Muscle layer of duodenum (tissue), 2 donors: ENCODE measurements around the gene INMT.
"Not testable (repeated sequence)": the region's sequence is repeated elsewhere in the genome, so short reads cannot be mapped to it uniquely, and the experiment has no call there.

Experiments
- H3K27ac ChIP-seq: one replicate; pipeline ENCODE4 v1.7.0; 2013; ENCODE audit warnings: mild to moderate bottlenecking, low read length
- H3K27me3 ChIP-seq: one replicate; pipeline ENCODE4 v1.7.0; 2013; ENCODE audit warnings: low read depth, mild to moderate bottlenecking, control low read depth, low read length
- H3K36me3 ChIP-seq, 2 donors: one replicate each; pipeline ENCODE4 v1.7.0; 2013; ENCODE audit warnings: low read length in 2 of 2, control low read depth in 1 of 2, mild to moderate bottlenecking in 1 of 2; ENCODE audit not compliant: insufficient read depth in 2 of 2, control insufficient read depth in 1 of 2
- H3K4me1 ChIP-seq, 2 donors: one replicate each; pipeline ENCODE4 v1.7.0; 2013; ENCODE audit warnings: low read length in 2 of 2, mild to moderate bottlenecking in 2 of 2, control low read depth in 1 of 2, moderate library complexity in 1 of 2; ENCODE audit not compliant: insufficient read depth in 2 of 2, control insufficient read depth in 1 of 2
- H3K4me3 ChIP-seq, 2 donors: one replicate each; pipeline ENCODE4 v1.7.0; 2013; ENCODE audit warnings: low read length in 2 of 2, low read depth in 1 of 2, mild to moderate bottlenecking in 1 of 2
- H3K9me3 ChIP-seq, 2 donors: one replicate each; pipeline ENCODE4 v1.7.0; 2013; ENCODE audit warnings: low read length in 2 of 2, control low read depth in 1 of 2, mild to moderate bottlenecking in 1 of 2; ENCODE audit not compliant: control insufficient read depth in 1 of 2
- donor health status: healthy.

The INMT gene

GRCh38 chr7:30710669-30711068, 41.3 kb upstream of the INMT start:
- H3K27me3 ChIP-seq, result no peaks in the 10 kb centered on the region
- H3K36me3 ChIP-seq, result no peaks in the 10 kb centered on the region
- H3K27ac ChIP-seq, result no peak overlapping the region
- H3K4me3 ChIP-seq, result no peak overlapping the region
- H3K9me3 ChIP-seq, result no peaks in the 10 kb centered on the region
- peaks cover 0 to 11% of the 10 kb centered on the region in 2 donors for H3K4me1 ChIP-seq

GRCh38 chr7:30713392-30713791, 38.5 kb upstream of the INMT start:
- Histone ChIP-seq H3K4me3 (no peak overlapping the region), H3K27me3 (no peaks in the 10 kb centered on the region), H3K36me3 (no peaks in the 10 kb centered on the region), H3K27ac (no peak overlapping the region), H3K9me3 (peaks cover 3 to 4% of the 10 kb centered on the region in 2 donors), H3K4me1 (no peaks in the 10 kb centered on the region)

GRCh38 chr7:30714129-30714528, 37.8 kb upstream of the INMT start:
- Histone ChIP-seq H3K9me3 (peaks cover 3 to 7% of the 10 kb centered on the region in 2 donors), H3K27me3 (no peaks in the 10 kb centered on the region), H3K36me3 (no peaks in the 10 kb centered on the region), H3K4me3 (no peak overlapping the region), H3K27ac (no peak overlapping the region), H3K4me1 (no peaks in the 10 kb centered on the region)

- Histone ChIP-seq H3K27me3 (no peaks in the 10 kb centered on the region), H3K4me1 (no peaks in the 10 kb centered on the region), H3K9me3 (peaks cover 3 to 11% of the 10 kb centered on the region in 2 donors), H3K36me3 (no peaks in the 10 kb centered on the region), H3K4me3 (no peak overlapping the region), H3K27ac (no peak overlapping the region)
Observed at GRCh38 chr7:30717181-30717580, 34.8 kb upstream of the INMT start.

- not testable (repeated sequence) for H3K4me3 ChIP-seq, H3K4me1 ChIP-seq, H3K27me3 ChIP-seq, H3K36me3 ChIP-seq, H3K27ac ChIP-seq
- peaks cover 3 to 11% of the 10 kb centered on the region in 2 donors for H3K9me3 ChIP-seq
Observed at GRCh38 chr7:30719434-30719833, 32.5 kb upstream of the INMT start.

- Histone ChIP-seq H3K4me3 (no peak overlapping the region), H3K4me1 (no peaks in the 10 kb centered on the region), H3K9me3 (peaks cover 3 to 11% of the 10 kb centered on the region in 2 donors), H3K27me3 (no peaks in the 10 kb centered on the region), H3K27ac (no peak overlapping the region), H3K36me3 (no peaks in the 10 kb centered on the region)
Observed at GRCh38 chr7:30721211-30721610, 30.7 kb upstream of the INMT start.

GRCh38 chr7:30722187-30722586, 29.7 kb upstream of the INMT start:
- peaks cover 3 to 11% of the 10 kb centered on the region in 2 donors for H3K9me3 ChIP-seq

GRCh38 chr7:30722671-30723070, 29.3 kb upstream of the INMT start:
- no peaks in the 10 kb centered on the region for H3K27me3 ChIP-seq
- H3K36me3 ChIP-seq, result no peaks in the 10 kb centered on the region
- H3K9me3 ChIP-seq, result peaks cover 2 to 11% of the 10 kb centered on the region in 2 donors
- H3K4me3 ChIP-seq, result no peak overlapping the region
- no peaks in the 10 kb centered on the region for H3K4me1 ChIP-seq
- no peak overlapping the region for H3K27ac ChIP-seq

More at GRCh38 chr7:30722187-30722586, 29.7 kb upstream of the INMT start:
- no peak overlapping the region for H3K4me3 ChIP-seq
- H3K36me3 ChIP-seq, result no peaks in the 10 kb centered on the region
- H3K27ac ChIP-seq, result no peak overlapping the region
- H3K4me1 ChIP-seq, result no peaks in the 10 kb centered on the region
- H3K27me3 ChIP-seq, result no peaks in the 10 kb centered on the region

GRCh38 chr7:30723776-30724175, 28.2 kb upstream of the INMT start:
- Histone ChIP-seq H3K4me3 (no peak overlapping the region), H3K36me3 (no peaks in the 10 kb centered on the region), H3K4me1 (no peaks in the 10 kb centered on the region), H3K27ac (no peak overlapping the region), H3K27me3 (no peaks in the 10 kb centered on the region), H3K9me3 (peaks cover 0 to 8% of the 10 kb centered on the region in 2 donors)

- H3K27me3 ChIP-seq, result no peaks in the 10 kb centered on the region
- no peak overlapping the region for H3K4me3 ChIP-seq
- no peaks in the 10 kb centered on the region for H3K36me3 ChIP-seq
- H3K9me3 ChIP-seq, result no peaks in the 10 kb centered on the region
- H3K4me1 ChIP-seq, result no peaks in the 10 kb centered on the region
- no peak overlapping the region for H3K27ac ChIP-seq
Observed at GRCh38 chr7:30726296-30727006, 25.5 kb upstream of the INMT start.

GRCh38 chr7:30727061-30727945, 24.6 kb upstream of the INMT start:
- Histone ChIP-seq H3K27ac (no peak overlapping the region), H3K9me3 (no peaks in the 10 kb centered on the region), H3K4me1 (no peaks in the 10 kb centered on the region), H3K27me3 (no peaks in the 10 kb centered on the region), H3K36me3 (no peaks in the 10 kb centered on the region), H3K4me3 (no peak overlapping the region)
